ENCODE data around the gene SRSF12.

Gene SRSF12

DNA sequence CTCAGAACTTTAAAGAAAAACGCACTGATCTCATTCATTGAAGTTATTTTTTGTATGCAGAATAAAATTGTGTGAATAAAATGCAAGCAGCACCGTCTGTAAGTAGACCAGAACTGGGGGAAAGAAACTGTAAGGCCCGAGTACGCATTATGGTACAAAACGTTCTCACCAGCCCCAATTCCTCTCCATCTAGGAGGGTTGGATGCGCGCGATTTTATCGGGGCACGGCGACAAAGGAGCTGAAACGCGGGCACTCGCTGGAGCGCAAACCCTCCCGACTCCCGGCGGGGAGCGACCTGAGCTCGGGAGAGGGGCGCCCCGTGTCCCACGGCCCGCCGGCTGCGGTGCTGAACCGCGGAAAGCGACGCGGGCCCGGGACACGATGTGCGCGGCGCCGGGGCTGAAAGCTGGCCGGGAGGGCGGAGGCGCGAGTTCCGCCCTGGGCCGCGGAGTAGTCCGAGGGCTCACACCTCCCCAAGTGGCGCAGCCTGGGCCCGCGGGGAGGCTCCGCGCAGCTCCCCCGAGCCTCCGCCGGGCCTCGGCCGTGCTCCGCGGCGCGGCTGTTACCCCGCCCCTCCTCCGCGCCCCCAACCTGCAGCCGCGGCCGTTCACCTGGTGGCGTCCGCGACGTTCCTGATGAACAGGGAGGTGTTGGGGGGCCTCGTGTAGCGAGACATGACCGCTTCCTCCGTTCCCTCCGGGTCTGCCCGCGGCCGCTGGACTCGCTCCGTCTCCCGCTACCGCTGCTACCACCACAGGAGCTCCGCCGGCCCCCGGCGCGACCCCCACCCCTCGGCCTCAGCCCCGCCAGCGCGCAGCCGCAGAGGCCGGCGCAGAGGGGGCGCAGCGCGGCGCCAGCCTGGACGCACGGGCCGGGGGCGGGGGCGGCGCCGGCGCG is at the start of gene SRSF12:
Gene SRSF12, minus strand, starts transcription at position 861 of the 898 bp plus-strand sequence. Its CDS starts 184 bp downstream, at position 677.
- peaks cover 0 to 24% (median 22%) of the 10 kb centered on the region in 11 experiments; a peak in 18 of 22 replicates for H3K27me3 ChIP-seq
- H3K9me3 ChIP-seq (replicated peaks in 1 of 11) = no peaks in the 10 kb centered on the region
- no peaks in the 10 kb centered on the region for H3K36me3 ChIP-seq
- H3K4me2 ChIP-seq = peak within 1 kb of the TSS; percentile 70 to 86 (median 81)
- no peak for TF ChIP-seq Cebpa-rat (IDR thresholded peaks at IDR 0.05)
- H3K9ac ChIP-seq = peak within 1 kb of the TSS; percentile 47 to 77 (median 70); a peak in 21 of 22 replicates
- H3K4me1 ChIP-seq = peaks cover 0 to 6% (median 1%) of the 10 kb centered on the region in 10 experiments; a peak in 1 of 20 replicates
- H3K4me3 ChIP-seq = peak within 1 kb of the TSS; percentile 56 to 74 (median 64)
- peak within 1 kb of the TSS in 8 of 11 experiments; percentile 15 to 51 (median 32); a peak in 7 of 22 replicates for H3K27ac ChIP-seq
- no peaks in the 10 kb centered on the region for H4K20me1 ChIP-seq

DNA sequence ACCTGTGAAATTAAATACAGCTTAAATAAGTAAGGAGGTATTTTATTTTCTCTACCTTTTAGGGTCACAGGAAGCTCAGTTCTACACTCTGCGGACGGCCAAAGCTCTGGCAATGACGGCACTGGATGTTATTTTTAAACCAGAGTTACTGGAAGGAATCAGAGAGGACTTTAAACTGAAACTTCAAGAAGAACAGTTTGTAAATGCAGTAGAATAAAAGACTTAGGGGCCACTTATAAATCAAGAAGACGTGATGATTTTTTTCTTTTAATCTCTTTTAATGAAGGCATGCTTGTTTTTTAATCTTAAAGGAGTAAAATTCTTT is 44.1 kb upstream of the SRSF12 start:
- peaks cover 0 to 63% (median 34%) of the 10 kb centered on the region in 11 experiments; a peak in 15 of 22 replicates for H3K36me3 ChIP-seq

DNA sequence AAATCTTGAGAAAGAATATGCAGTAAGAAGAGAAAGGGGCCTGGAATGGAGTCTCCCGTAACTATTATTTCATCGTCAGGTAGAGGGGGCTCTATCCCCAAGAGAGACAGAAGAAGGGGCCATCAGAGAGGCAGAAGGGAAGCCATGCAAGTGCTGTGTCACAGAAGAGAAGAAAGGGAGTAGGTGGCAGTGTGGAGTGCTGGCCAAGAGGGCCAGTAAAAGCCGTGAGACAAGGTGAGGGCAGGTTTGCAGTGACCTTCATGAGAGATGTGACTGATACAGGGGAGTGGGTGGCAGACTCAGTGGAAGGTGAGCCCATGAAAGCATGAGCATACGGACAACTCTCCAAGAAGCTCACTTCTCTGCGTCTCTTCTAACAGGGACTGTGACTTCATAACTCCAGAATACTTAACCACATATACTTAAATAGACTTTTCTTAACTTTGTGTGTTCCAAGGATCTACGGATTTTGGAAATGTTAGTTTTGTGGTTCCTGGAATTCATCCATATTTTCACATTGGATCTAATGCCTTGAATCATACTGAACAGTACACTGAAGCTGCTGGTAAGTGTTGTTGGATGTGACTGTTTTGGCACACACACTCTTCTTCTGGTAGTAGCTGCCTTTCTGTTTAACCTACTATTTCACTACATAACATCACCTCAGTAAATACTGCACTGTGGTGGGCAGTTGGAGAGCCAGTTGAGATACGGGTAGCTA is 43.6 kb upstream of the SRSF12 start:
- no peak overlapping the region for H3K4me2 ChIP-seq
- TF ChIP-seq Cebpa-rat (IDR thresholded peaks at IDR 0.05) = no peak
- no peak overlapping the region for H3K4me3 ChIP-seq
- no peak overlapping the region for H3K27ac ChIP-seq
- H3K9ac ChIP-seq = no peak overlapping the region
- no peaks in the 10 kb centered on the region for H3K4me1 ChIP-seq
- H3K36me3 ChIP-seq = peaks cover 0 to 65% (median 34%) of the 10 kb centered on the region in 11 experiments; a peak in 15 of 22 replicates
- no peaks in the 10 kb centered on the region for H3K27me3 ChIP-seq
- no peaks in the 10 kb centered on the region for H3K9me3 ChIP-seq (replicated peaks in 1 of 11)
- H4K20me1 ChIP-seq = no peaks in the 10 kb centered on the region

More for the DNA sequence above, 44.1 kb upstream of the SRSF12 start:
- H3K4me2 ChIP-seq = no peak overlapping the region
- H4K20me1 ChIP-seq = no peaks in the 10 kb centered on the region
- no peak overlapping the region for H3K4me3 ChIP-seq
- H3K27ac ChIP-seq = no peak overlapping the region
- no peaks in the 10 kb centered on the region for H3K9me3 ChIP-seq (replicated peaks in 1 of 11)
- no peak overlapping the region for H3K9ac ChIP-seq
- no peaks in the 10 kb centered on the region for H3K4me1 ChIP-seq
- no peaks in the 10 kb centered on the region for H3K27me3 ChIP-seq
- TF ChIP-seq Cebpa-rat (IDR thresholded peaks at IDR 0.05) = no peak

DNA sequence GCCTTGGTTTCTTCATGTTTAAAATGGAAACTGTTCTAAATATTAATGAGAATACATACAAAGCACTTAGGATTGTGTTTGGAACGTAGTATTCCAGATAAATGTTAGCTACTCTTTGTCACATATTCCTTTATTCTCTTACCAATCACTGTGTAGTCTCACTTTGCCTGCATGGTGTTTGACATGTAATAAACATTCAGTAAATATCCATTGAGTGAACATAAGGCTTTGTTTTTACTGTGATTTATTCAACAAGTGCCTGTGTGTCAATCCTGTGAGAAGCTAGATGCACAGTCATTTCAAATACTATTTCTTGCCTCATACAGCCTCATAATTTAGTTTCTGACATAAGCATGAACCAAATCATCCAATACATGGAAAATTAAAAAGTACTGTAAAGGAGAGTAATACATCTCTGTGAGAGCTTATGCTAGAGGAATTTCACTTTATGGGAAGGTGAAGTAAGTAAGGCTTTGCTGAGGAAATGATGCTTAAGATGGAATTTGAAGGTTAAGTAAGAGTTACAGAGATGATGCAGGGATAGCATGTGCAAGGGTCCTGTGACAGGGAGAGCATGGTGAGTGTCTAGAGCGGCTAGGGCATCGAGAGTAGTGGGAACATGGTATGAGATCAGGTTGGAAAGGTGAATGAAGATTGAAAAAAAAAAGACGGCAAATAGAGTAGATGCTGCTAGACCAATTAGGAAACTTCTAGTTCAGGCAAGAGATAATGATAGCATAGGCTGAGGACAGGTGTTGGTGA is 42.6 kb upstream of the SRSF12 start:
- no peaks in the 10 kb centered on the region for H3K27me3 ChIP-seq
- TF ChIP-seq Cebpa-rat (IDR thresholded peaks at IDR 0.05) = no peak
- H3K4me3 ChIP-seq = no peak overlapping the region
- H3K4me1 ChIP-seq = no peaks in the 10 kb centered on the region
- H3K4me2 ChIP-seq = no peak overlapping the region
- H3K9me3 ChIP-seq (replicated peaks in 1 of 11) = no peaks in the 10 kb centered on the region
- H3K36me3 ChIP-seq = peaks cover 0 to 75% (median 34%) of the 10 kb centered on the region in 11 experiments; a peak in 15 of 22 replicates
- H3K27ac ChIP-seq = no peak overlapping the region
- H3K9ac ChIP-seq = no peak overlapping the region
- H4K20me1 ChIP-seq = no peaks in the 10 kb centered on the region

DNA sequence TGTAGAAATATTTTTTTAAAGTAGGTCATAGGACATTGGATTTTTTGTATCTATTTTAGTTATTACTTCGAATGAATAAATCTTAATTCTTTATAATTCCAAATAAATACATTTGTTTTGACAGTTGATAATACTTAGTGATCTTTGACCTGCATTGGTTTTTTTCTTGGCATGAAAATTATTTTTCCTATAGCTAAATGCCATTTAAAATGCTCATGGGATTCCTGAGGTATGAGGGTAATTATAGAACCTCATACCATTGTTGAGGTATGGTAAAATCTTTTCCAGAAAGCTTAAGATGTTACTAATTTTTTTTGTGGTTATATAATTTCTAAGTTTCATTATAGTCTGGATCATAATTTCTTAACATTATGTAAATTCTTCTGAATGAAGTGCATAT is 36.3 kb upstream of the SRSF12 start:
- Histone ChIP-seq H3K4me1 (no peaks in the 10 kb centered on the region), H3K27ac (no peak overlapping the region), H3K4me3 (no peak overlapping the region), H3K27me3 (no peaks in the 10 kb centered on the region), H3K9me3 (replicated peaks in 1 of 11) (no peaks in the 10 kb centered on the region), H3K4me2 (no peak overlapping the region), H4K20me1 (no peaks in the 10 kb centered on the region), H3K9ac (no peak overlapping the region), H3K36me3 (peaks cover 0 to 36% (median 4%) of the 10 kb centered on the region in 11 experiments; a peak in 8 of 22 replicates)
- TF ChIP-seq Cebpa-rat (IDR thresholded peaks at IDR 0.05) = no peak

DNA sequence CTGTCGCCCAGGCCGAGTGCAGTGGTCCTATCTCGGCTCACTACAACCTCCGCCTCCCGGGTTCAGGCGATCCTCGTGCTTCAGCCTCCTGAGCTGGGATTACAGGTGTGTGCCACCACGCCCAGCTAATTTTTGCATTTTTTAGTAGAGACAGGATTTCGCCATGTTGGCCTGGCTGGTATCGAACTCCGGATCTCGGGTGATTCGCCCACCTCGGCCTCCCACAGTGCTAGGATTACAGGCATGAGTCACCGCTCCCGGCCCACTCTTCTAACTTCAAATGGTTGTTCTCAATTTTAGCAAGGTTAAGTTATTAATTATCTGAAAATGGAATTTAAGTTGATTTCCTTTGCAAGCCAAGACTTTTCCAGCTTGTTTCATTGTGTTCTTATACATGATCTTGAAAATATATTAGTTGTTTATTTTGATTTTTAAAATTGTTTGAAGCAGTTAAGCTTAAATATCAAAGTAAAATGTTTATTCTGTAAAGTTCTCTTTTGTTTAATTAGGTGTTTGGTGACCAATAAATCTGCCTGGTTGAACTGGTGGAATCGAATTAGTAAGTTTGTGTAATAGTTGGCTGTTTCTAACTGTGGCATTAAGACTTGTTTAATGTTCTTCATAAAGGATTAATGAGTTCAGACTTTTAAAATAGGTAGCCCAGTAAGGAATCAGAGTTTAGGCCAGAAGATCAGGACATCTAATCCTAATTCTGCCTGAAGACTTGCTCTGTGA is 30.3 kb upstream of the SRSF12 start:
- H3K9ac ChIP-seq = no peak overlapping the region
- no peak overlapping the region for H3K27ac ChIP-seq
- peaks cover 0 to 23% (median 11%) of the 10 kb centered on the region in 10 experiments; a peak in 13 of 20 replicates for H3K4me1 ChIP-seq
- no peaks in the 10 kb centered on the region for H3K9me3 ChIP-seq (replicated peaks in 1 of 11)
- no peak overlapping the region for H3K4me3 ChIP-seq
- no peaks in the 10 kb centered on the region for H4K20me1 ChIP-seq
- no peaks in the 10 kb centered on the region for H3K27me3 ChIP-seq
- peak overlapping the region in 10 of 11 experiments; percentile 76 to 86 (median 82); a peak in 15 of 22 replicates for H3K4me2 ChIP-seq
- H3K36me3 ChIP-seq = peaks cover 0 to 12% (median 0%) of the 10 kb centered on the region in 11 experiments; a peak in 4 of 22 replicates
- TF ChIP-seq Cebpa-rat (IDR thresholded peaks at IDR 0.05) = no peak

DNA sequence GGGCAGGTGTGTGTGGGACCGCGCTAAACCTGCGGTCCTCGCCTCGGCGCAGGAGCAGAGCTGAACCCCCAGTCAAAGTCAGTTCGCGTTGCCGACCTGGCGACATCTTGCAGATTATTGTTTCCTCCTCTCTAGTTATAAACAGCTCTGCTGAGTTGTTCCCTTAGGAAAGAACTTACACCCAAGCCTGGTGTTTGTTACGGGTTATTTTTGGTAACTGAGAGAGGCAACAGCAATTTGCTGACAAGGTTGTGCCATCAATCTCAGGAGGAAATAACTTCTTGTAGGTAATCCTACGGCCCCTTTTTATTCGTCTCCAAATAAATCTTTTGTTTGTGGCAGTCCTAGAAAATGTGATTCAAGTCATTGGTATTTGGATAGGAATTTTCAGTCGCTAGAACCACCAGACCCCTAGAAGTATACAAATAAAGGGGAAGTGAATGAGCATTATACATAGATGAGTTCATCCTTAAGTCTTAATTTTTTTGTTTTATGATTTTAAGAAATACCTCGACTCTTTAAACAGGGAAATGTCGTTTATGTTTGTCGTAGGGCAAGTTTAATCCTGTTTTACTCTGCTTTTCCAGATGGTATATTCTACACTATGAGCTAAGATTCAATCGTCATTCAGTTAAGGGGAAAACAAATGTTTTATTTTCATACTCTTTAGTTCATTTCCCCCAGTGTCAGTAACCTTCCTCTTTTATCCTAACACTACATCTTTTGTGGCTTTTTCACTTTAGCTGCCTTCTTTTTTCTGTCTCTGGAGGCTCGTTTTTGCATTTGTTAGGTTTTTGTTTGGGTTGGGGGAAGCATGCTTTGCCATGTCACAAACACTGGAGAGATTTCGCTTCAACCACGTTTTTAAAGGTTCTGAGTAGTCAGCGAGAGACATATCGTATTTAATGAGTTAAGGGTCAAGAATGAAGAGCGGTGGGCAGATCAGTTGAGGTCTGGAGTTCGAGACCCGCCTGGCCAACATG is 29.1 kb upstream of the SRSF12 start:
- TF ChIP-seq Cebpa-rat (IDR thresholded peaks at IDR 0.05) = no peak
- no peaks in the 10 kb centered on the region for H4K20me1 ChIP-seq
- H3K4me3 ChIP-seq = peak overlapping the region; percentile 65 to 82 (median 75)
- peak overlapping the region; percentile 78 to 91 (median 86) for H3K9ac ChIP-seq
- H3K27ac ChIP-seq = peak overlapping the region; percentile 35 to 91 (median 86); a peak in 21 of 22 replicates
- H3K4me1 ChIP-seq = peaks cover 0 to 23% (median 11%) of the 10 kb centered on the region in 10 experiments; a peak in 13 of 20 replicates
- H3K27me3 ChIP-seq = no peaks in the 10 kb centered on the region
- peak overlapping the region; percentile 76 to 88 (median 82) for H3K4me2 ChIP-seq
- peaks cover 0 to 12% (median 0%) of the 10 kb centered on the region in 11 experiments; a peak in 4 of 22 replicates for H3K36me3 ChIP-seq
- no peaks in the 10 kb centered on the region for H3K9me3 ChIP-seq (replicated peaks in 1 of 11)

All from BLaER1 treated with 17β-estradiol and CSF1 and Interleukin-3, amounts not matched to agents 10 nM and 100 nM (cell line).